NB4 (cell line): ENCODE results near the gene TENM4.

Experiments
- MYC ChIP-seq: IDR thresholded peaks from 2 replicates; pipeline ENCODE4 v1.6.1; 2011; ENCODE audit warnings: low read depth, low read length
- POLR2A ChIP-seq: IDR thresholded peaks from 2 replicates; pipeline ENCODE4 v1.6.1; 2011; ENCODE audit warnings: mild to moderate bottlenecking; ENCODE audit not compliant: insufficient read length; ENCODE audit errors: extremely low read depth
- TF ChIP-seq, protein P1 (sequence below): IDR thresholded peaks from 2 replicates; pipeline ENCODE4 v1.6.1; 2011; ENCODE audit warnings: low read depth, low read length
- TF ChIP-seq, protein P2 (sequence below): IDR thresholded peaks from one replicate; pipeline ENCODE4 v1.5.1; 2012; ENCODE audit warnings: low read depth, low read length

- TF ChIP-seq, protein P1, sequence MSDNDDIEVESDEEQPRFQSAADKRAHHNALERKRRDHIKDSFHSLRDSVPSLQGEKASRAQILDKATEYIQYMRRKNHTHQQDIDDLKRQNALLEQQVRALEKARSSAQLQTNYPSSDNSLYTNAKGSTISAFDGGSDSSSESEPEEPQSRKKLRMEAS: no peak
- TF ChIP-seq, protein P2, sequence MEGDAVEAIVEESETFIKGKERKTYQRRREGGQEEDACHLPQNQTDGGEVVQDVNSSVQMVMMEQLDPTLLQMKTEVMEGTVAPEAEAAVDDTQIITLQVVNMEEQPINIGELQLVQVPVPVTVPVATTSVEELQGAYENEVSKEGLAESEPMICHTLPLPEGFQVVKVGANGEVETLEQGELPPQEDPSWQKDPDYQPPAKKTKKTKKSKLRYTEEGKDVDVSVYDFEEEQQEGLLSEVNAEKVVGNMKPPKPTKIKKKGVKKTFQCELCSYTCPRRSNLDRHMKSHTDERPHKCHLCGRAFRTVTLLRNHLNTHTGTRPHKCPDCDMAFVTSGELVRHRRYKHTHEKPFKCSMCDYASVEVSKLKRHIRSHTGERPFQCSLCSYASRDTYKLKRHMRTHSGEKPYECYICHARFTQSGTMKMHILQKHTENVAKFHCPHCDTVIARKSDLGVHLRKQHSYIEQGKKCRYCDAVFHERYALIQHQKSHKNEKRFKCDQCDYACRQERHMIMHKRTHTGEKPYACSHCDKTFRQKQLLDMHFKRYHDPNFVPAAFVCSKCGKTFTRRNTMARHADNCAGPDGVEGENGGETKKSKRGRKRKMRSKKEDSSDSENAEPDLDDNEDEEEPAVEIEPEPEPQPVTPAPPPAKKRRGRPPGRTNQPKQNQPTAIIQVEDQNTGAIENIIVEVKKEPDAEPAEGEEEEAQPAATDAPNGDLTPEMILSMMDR: no peak
- TF ChIP-seq POLR2A (no peak), MYC (no peak)
Observed at GRCh38 chr11:79101656-79102055, 339.2 kb downstream of the TENM4 start.
